OCI-LY3 (cell line): ENCODE measurements around the gene CD59.

Experiments used
- CTCF ChIP-seq: fragments of 200-600, 300-600 bp; sonication (generic); IDR thresholded peaks from 2 replicates; pipeline ENCODE4 v1.5.1; 2014; ENCODE audit warnings: antibody characterized with exemption, low read length, low read depth
- EZH2phosphoT487 ChIP-seq: fragments of 200-600 bp; shearing (Covaris generic); IDR thresholded peaks from 2 replicates; pipeline ENCODE4 v1.6.1; 2018; ENCODE audit warnings: antibody characterized with exemption, mixed run types, low read depth

GRCh38 chr11:33674035-33674814 is 62.0 kb downstream of the CD59 start:
- no peak for TF ChIP-seq CTCF
- no peak for TF ChIP-seq EZH2phosphoT487
